ENCODE data around the gene ATP5PB.

Gene ATP5PB

GRCh38 chr1:111448918-111449702 is at the start of gene ATP5PB, which contains the start of gene WDR77:
Gene ATP5PB, plus strand, starts transcription at chr1:111449464. Its CDS starts 78 bp downstream, at chr1:111449542.
Gene WDR77, minus strand, starts transcription at chr1:111449256. Its CDS starts 87 bp downstream, at chr1:111449169.
- DNase-seq (ENCODE audit: low spot score) = peak; percentile 95

GRCh38 chr1:111399792-111400610 is 49.3 kb upstream of the ATP5PB start:
- DNase-seq (ENCODE audit: low spot score) = peak; percentile 37

GRCh38 chr1:111402083-111402482 is 47.2 kb upstream of the ATP5PB start:
- DNase-seq (ENCODE audit: low spot score) = no peak

GRCh38 chr1:111404588-111404987 is 44.7 kb upstream of the ATP5PB start:
- no peak for DNase-seq (ENCODE audit: low spot score)

GRCh38 chr1:111406321-111406768 is 42.9 kb upstream of the ATP5PB start:
- DNase-seq (ENCODE audit: low spot score) = peak; percentile 75

- no peak for DNase-seq (ENCODE audit: low spot score)
Observed at GRCh38 chr1:111407301-111407700, 42.0 kb upstream of the ATP5PB start.

GRCh38 chr1:111412839-111413238 is 36.4 kb upstream of the ATP5PB start:
- DNase-seq (ENCODE audit: low spot score) = no peak

GRCh38 chr1:111414756-111415155 is 34.5 kb upstream of the ATP5PB start:
- DNase-seq (ENCODE audit: low spot score) = no peak

GRCh38 chr1:111415461-111415860 is 33.8 kb upstream of the ATP5PB start:
- no peak for DNase-seq (ENCODE audit: low spot score)

- no peak for DNase-seq (ENCODE audit: low spot score)
Observed at GRCh38 chr1:111417755-111418154, 31.5 kb upstream of the ATP5PB start.

- no peak for DNase-seq (ENCODE audit: low spot score)
Observed at GRCh38 chr1:111419037-111419436, 30.2 kb upstream of the ATP5PB start.

GRCh38 chr1:111420377-111420776 is 28.9 kb upstream of the ATP5PB start:
- DNase-seq (ENCODE audit: low spot score) = no peak

- DNase-seq (ENCODE audit: low spot score) = no peak
Observed at GRCh38 chr1:111422546-111423391, 26.5 kb upstream of the ATP5PB start.

- DNase-seq (ENCODE audit: low spot score) = no peak
Observed at GRCh38 chr1:111424281-111424680, 25.0 kb upstream of the ATP5PB start.

- no peak for DNase-seq (ENCODE audit: low spot score)
Observed at GRCh38 chr1:111436726-111437125, 12.5 kb upstream of the ATP5PB start.

GRCh38 chr1:111439461-111440351 is 9.6 kb upstream of the ATP5PB start:
- DNase-seq (ENCODE audit: low spot score) = no peak

GRCh38 chr1:111441573-111442192 is 7.6 kb upstream of the ATP5PB start:
- peak; percentile 65 for DNase-seq (ENCODE audit: low spot score)

GRCh38 chr1:111442457-111442856 is 6.8 kb upstream of the ATP5PB start:
- no peak for DNase-seq (ENCODE audit: low spot score)

- DNase-seq (ENCODE audit: low spot score) = no peak
Observed at GRCh38 chr1:111444031-111444430, 5.2 kb upstream of the ATP5PB start.

GRCh38 chr1:111446546-111446945 is 2.7 kb upstream of the ATP5PB start:
- no peak for DNase-seq (ENCODE audit: low spot score)
